ENCODE measurements around the gene CNIH1. TPM values are rescaled to one million over a fixed set of nuclear protein-coding genes. Genes with fewer than 3 reads are reported as not detected.
"Not testable (repeated sequence)": the region's sequence is repeated elsewhere in the genome, so short reads cannot be mapped to it uniquely, and the experiment has no call there.

Gene CNIH1
- total RNA-seq, 1 donor from 2014 or later: 140 TPM

GRCh38 chr14:54447231-54447692 lies 6.1 kb upstream of the CNIH1 start:
- H3K4me3 Mint-ChIP-seq (ENCODE audit: unreplicated experiment): no peak overlapping the region

GRCh38 chr14:54446161-54446693 lies 5.1 kb upstream of the CNIH1 start:
- no peaks in the 10 kb centered on the region for H3K27me3 Mint-ChIP-seq (ENCODE audit: low read depth)
- TF ChIP-seq CTCF (IDR thresholded peaks at IDR 0.05): no peak
- H3K9me3 Mint-ChIP-seq (ENCODE audit: low read depth): no peaks in the 10 kb centered on the region
- peaks cover 27% of the 10 kb centered on the region for H3K4me1 Mint-ChIP-seq (ENCODE audit: low read depth)
- H3K36me3 Mint-ChIP-seq (ENCODE audit: low read depth): no peaks in the 10 kb centered on the region
- no peak for DNase-seq (ENCODE audit: low spot score)
- H3K27ac Mint-ChIP-seq (ENCODE audit: unreplicated experiment): no peak overlapping the region
- no peak overlapping the region for H3K4me3 Mint-ChIP-seq (ENCODE audit: unreplicated experiment)

More at GRCh38 chr14:54447231-54447692, 6.1 kb upstream of the CNIH1 start:
- Mint-ChIP-seq H3K27ac (ENCODE audit: unreplicated experiment) (no peak overlapping the region), H3K36me3 (ENCODE audit: low read depth) (no peaks in the 10 kb centered on the region), H3K4me1 (ENCODE audit: low read depth) (peaks cover 19% of the 10 kb centered on the region), H3K9me3 (ENCODE audit: low read depth) (no peaks in the 10 kb centered on the region), H3K27me3 (ENCODE audit: low read depth) (no peaks in the 10 kb centered on the region)
- TF ChIP-seq CTCF (IDR thresholded peaks at IDR 0.05): no peak
- no peak for DNase-seq (ENCODE audit: low spot score)

- no peaks in the 10 kb centered on the region for H3K9me3 Mint-ChIP-seq (ENCODE audit: low read depth)
- H3K4me1 Mint-ChIP-seq (ENCODE audit: low read depth): peaks cover 36% of the 10 kb centered on the region
- no peaks in the 10 kb centered on the region for H3K27me3 Mint-ChIP-seq (ENCODE audit: low read depth)
Measured at GRCh38 chr14:54444681-54445080, 3.5 kb upstream of the CNIH1 start.

GRCh38 chr14:54443981-54444380 lies 2.8 kb upstream of the CNIH1 start:
- Mint-ChIP-seq H3K4me1 (ENCODE audit: low read depth) (peaks cover 41% of the 10 kb centered on the region), H3K27ac (ENCODE audit: unreplicated experiment) (no peak overlapping the region), H3K36me3 (ENCODE audit: low read depth) (no peaks in the 10 kb centered on the region), H3K9me3 (ENCODE audit: low read depth) (no peaks in the 10 kb centered on the region), H3K27me3 (ENCODE audit: low read depth) (no peaks in the 10 kb centered on the region), H3K4me3 (ENCODE audit: unreplicated experiment) (no peak overlapping the region)
- no peak for TF ChIP-seq CTCF (IDR thresholded peaks at IDR 0.05)
- DNase-seq (ENCODE audit: low spot score): no peak

More at GRCh38 chr14:54444681-54445080, 3.5 kb upstream of the CNIH1 start:
- Mint-ChIP-seq H3K36me3 (ENCODE audit: low read depth) (no peaks in the 10 kb centered on the region), H3K27ac (ENCODE audit: unreplicated experiment) (no peak overlapping the region), H3K4me3 (ENCODE audit: unreplicated experiment) (no peak overlapping the region)
- no peak for DNase-seq (ENCODE audit: low spot score)
- no peak for TF ChIP-seq CTCF (IDR thresholded peaks at IDR 0.05)

GRCh38 chr14:54442961-54443360 lies 1.8 kb upstream of the CNIH1 start:
- H3K4me1 Mint-ChIP-seq (ENCODE audit: low read depth): peaks cover 41% of the 10 kb centered on the region
- H3K27ac Mint-ChIP-seq (ENCODE audit: unreplicated experiment); H3K36me3 Mint-ChIP-seq (ENCODE audit: low read depth); DNase-seq (ENCODE audit: low spot score); H3K9me3 Mint-ChIP-seq (ENCODE audit: low read depth); H3K4me3 Mint-ChIP-seq (ENCODE audit: unreplicated experiment); H3K27me3 Mint-ChIP-seq (ENCODE audit: low read depth): not testable (repeated sequence)

- Mint-ChIP-seq H3K9me3 (ENCODE audit: low read depth) (no peaks in the 10 kb centered on the region), H3K4me3 (ENCODE audit: unreplicated experiment) (peak overlapping the region; percentile 92), H3K27ac (ENCODE audit: unreplicated experiment) (peak overlapping the region; percentile 97), H3K4me1 (ENCODE audit: low read depth) (peaks cover 50% of the 10 kb centered on the region), H3K27me3 (ENCODE audit: low read depth) (no peaks in the 10 kb centered on the region), H3K36me3 (ENCODE audit: low read depth) (no peaks in the 10 kb centered on the region)
- TF ChIP-seq CTCF (IDR thresholded peaks at IDR 0.05): no peak
- no peak for DNase-seq (ENCODE audit: low spot score)
Measured at GRCh38 chr14:54440476-54440872, 700 bp downstream of the CNIH1 start.
